HG03135 (cell line): ENCODE data around the gene PTGIR.

Source experiments
- ATAC-seq: cut with Tn5 transposase; IDR thresholded peaks from one replicate; pipeline ENCODE4 v1.9.1; 2021; ENCODE audit warnings: mild to moderate bottlenecking, moderate library complexity; ENCODE audit not compliant: unreplicated experiment

PTGIR gene

DNA sequence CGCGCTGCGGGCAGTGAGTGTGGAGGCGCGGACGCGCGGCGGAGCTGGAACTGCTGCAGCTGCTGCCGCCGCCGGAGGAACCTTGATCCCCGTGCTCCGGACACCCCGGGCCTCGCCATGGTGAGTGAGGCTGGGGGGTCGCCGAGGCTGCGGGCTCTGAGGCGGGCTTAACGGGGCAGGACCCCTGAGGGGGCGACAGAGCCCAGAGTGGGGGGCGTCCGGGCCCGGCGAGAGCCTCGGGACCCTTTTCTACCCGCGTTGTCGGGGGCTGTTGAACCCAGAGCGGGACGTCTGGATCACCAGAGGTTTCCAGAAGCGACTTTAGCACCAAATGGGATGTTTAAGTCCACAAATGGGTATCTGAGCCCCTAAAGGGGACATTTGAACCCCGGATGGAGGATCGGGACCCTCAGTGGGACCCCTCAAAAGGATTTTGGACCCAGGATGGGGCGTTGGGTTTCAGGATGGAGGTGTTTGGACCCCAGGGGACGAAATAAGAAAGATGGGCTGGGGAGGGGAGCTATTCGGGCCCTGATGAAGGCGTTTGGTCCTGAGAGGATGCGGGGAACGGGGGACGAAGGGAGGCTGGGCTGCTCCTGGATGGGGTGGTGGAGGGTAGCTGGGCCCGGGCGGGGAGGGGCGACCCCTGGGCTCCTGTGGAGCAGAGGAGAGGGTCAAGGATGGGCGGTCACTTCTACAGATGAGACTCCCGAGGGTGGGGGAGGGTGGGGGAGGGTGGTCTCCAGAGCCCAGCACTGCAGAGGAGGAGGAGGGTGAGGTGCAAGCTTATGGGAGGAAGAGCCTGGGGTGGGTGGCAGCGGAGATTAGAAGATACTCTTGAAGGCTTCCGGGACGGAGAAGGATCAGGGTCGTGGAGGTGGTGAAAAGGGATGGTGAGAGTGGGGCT is 23.3 kb downstream of the PTGIR start, which contains the start of gene CALM3:
Gene CALM3 (plus strand): TSS at position 13 of the 907 bp plus-strand sequence. CDS start 105 bp downstream, at position 118.
- ATAC-seq, result no peak

DNA sequence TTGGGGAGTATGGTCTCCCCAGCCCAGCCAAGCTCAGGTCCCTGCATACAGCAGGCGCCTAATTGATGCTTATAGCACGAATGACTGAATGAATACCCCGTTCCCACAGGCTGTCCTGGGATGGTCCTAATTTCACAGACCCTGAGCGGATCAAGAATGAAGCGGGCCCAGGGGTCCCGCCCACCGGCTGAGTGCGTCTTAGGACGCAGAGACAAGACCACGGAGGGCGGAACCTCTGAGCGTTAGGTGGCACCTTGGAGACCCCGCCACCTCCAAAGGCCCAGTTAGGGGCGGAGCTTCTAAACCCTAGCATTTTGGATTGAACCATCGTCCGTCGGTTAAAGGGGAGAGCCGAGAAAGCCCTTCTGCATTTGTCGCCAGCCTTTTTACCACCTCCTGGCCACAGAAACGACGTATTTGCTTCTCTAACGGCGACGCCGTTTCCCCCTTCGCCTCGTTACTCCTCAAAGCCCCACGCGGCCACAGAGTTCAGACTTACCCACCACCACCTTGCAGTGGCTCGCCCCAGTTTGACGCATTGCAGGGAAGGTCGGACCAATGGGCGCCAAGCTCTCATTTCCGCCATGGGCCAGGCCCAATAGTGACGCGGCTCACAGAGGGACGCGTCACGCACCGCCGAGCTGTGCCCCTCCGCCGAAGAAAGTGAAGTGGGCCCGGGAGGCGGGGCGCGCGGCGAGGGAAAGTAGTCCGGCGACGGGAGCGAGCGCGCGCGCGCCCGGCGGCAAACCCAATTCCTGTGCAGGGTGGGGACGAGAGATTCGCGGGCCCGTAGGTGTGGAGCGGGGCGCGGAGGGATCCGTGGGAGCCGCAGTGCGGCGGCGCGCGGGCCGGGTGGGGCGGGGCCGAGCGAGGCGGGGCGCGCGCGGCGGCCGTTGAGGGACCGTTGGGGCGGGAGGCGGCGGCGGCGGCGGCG is 24.2 kb downstream of the PTGIR start:
- peak; percentile 65 for ATAC-seq

DNA sequence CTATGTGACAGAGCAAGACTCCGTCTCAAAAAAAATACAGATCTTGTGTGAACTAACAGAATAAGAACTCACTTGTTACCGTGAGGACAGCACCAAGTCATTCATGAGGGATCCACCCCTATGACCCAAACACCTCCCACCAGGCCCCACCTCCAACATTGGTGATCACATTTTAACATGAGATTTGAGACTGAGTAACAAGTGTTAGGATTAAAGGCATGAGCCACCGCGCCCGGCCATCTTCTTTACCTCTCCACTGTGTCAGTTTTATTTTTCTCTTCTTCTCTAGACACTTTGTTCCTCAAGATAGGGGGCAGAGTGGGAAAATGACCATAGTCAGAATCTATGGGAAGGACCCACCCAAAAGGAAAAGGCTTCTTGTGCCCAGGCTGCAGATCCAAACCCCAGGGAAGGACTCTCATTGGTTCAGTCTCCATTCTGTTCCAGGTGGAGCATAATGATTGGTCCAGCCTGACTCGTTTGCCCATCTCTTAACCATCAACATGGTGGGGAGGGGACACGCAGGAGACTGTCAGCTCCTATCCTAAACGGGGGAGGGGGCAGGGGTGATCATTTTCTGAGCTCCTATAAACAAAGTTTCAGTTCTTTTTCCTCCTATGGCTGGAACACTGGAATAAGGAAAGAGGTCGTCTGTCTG is 25.0 kb downstream of the PTGIR start:
- no peak for ATAC-seq

DNA sequence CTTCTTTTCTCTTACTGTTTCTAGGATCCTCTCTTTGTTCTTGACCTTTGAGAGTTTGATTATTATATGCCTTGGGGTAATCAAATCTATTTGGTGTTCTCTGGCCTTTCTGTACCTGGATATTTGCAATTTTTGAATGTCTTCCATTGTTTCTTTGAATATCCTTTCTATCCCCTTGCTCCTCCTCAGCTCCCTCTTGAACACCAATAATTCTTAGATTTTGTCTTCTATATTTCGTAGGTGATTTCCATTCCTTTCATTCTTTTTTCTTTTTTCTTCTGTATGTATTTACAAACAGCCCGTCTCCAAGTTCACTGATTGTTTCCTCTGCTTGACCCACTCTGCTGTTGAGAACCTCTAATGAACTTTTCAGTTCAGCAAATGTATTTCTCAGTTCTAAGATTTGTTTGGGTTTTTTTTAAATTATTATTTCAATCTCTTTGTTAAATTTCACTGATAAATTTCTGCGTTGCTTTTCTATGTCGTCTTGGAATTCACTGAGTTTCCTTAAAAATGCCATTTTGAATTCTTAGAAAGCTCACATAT is 26.4 kb downstream of the PTGIR start:
- ATAC-seq, result no peak

DNA sequence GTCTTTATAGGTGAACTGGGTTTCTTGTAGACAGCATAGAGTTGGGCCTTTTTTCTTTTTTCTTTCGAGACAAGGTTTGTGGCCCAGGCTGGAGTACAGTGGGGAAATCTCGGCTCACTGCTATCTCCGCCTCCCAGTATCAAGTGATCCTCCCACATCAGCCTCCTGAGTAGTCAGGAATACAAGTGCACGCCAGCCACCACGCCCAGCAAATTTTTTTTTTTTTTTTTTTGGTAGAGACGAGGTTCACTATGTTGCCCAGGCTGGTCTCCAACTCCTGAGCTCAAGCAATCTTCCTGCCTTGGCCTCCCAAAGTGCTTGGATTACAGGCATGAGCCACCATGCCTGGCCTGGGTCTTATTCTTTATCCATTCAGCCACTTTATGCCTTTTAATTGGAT is 28.9 kb downstream of the PTGIR start:
- no peak for ATAC-seq

DNA sequence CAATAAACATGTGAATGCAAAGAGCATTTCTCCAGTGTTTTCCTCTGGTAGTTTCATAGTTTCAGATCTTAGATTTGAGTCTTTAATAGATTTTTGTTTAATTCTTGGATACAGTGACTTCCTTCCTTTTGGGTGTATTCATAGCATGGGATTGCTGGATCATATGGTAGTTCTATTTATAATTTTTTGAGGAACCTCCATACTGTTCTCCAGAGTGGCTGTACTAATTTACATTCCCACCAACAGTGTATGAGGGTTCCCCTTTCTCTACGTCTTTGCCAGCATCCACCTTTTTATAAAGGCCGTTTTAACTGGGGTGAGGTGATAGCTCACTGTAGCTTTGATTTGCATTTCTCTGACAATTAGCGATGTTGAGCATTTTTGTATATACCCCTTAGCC is 33.0 kb downstream of the PTGIR start:
- ATAC-seq, result no peak

DNA sequence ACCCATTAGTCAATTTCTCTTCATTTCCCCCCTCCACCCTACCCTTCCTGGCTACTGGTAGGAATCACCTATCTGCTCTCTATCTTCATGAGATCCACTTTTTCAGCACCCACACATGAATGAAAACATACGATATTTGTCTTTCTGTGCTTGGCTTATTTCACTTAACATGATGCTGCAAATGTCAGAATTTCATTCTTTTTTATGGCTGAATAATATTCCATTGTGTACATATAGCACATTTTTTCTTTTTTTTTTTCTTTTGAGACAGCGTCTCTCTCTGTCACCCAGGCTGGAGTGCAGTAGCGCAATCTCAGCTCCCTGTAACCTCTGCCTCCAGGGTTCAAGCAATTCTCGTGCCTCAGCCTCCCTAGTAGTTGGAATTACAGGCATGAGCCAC is 33.6 kb downstream of the PTGIR start:
- ATAC-seq, result no peak

DNA sequence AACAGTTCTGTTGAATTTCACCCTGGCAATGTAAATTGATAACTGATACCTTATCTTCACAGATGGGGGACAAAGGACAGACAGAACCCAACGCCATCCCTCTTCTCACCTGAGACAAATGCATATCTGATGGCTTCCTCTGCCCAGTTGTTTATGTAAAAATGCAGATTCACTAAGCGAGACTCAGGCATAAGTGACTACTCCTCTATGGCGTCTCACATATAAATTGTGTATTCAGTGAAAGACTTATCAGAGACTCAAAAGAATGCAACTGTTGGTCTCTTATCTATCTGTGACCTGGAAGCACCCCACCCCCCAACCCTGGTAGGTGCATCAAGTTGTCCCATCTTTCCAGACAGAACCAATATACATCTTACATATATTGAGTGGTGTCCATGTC is 37.0 kb downstream of the PTGIR start:
- no peak for ATAC-seq

DNA sequence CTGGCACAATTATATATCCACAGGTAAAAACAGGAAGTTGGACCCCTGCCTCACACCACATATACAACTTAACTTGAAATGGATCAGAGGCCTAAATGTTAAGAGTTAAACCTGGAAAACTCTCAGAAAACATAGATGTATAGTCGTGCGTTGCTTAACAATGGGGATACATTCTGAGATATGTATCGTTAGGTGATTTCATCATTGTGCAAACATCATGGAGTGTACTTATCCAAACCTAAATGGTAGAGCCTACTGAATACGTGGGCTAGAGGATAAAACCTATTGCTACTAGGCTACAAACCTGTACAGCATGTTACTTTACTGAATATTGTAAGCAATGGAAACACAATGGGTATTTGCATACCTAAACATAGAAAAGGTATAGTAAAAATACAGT is 38.6 kb downstream of the PTGIR start:
- ATAC-seq, result no peak

DNA sequence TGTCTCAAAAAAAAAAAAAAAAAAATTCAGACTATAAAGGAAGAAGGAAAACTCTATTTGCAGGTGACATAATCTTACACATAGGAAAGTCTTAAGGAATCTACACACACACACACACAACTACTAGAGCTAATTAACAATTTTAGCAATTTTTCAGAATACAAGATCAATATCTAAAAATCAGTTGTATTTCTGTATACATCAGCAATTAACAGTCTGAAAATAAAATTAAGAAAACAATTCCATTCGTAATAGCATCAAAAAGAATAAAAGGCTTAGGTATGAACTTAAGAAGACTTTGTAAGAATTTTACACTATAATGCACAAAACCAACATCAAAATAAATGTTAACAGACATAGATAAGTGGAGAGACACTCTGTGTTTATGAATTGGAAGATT is 39.4 kb downstream of the PTGIR start:
- ATAC-seq, result no peak

DNA sequence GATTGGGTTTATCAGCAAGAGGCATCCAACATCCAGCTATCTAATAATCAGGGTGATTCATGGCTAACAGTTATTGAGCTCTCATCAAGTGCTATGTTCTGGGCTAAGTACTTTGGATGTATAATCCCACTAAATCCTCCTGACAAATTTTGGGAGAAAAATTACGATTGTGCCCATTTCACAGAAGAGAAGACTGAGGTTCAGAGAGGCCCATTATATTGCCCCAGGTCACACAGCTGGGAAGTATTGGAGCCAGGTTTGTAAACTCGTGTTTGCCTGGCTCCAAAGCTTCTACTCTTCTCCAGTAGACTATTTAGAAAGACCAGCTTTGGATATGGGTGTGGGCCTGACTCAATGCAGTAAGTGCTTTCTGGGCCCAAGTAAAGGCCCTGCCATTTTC is 44.6 kb downstream of the PTGIR start:
- ATAC-seq, result no peak

DNA sequence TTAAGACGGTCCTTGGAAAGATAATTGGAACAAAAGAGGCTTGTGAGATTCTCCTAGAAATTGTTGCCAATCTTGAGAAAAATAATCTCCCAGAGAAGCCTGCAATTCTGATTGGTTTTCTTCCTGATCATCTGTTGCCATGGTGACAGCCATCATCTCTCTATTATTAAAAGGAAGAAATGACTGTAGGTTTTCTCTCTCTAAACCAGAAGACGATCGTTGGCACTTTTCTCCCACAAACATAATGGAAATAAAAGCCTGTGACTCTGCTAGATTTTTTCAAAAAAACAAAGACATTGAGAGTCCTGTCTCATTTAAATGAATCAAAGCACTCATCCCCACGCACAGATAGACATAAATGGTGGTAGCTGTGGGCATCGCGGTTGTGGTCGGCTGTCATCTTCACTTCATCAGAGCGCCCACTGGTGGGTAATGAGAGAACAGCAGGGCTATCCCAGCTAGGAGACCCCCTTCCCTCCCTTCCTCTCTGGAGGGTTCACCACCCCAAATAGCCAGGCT is 45.5 kb downstream of the PTGIR start:
- ATAC-seq, result no peak

DNA sequence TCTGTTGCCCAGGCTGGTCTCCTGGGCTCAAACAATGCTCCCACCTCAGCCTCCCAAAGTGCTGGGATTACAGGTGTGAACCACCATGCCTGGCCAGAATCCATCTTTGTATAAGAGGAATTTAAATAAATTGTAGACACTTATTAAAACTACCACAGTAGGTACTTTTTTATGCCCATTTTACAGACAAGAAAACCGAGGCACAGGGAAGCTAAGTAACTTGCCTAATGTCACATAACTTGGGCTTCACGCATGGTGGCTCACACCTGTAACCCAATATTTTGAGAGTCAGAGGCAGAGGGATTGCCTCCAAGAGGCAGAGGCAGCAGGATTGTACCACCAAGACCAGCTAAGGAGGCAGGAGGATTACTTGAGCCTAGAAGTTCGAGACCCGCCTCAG is 46.4 kb downstream of the PTGIR start:
- ATAC-seq, result no peak

DNA sequence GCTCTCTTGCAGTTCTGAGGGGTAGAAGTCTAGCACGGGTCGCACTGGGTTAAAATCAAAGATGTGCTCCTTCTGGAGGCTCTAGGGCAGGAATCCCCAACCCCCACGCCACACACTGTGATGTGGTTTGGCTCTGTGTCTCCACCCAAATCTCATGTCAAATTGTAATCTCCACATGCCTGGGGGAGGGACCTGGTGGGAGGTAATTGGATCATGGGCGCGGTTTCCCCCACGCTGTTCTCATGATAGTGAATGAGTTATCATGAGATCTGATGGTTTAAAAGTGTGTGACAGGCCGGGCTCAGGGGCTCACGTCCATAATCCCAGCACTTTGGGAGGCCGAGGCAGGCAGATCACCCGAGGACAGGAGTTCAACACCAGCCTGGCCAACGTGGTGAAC is 50.4 kb downstream of the PTGIR start:
- ATAC-seq, result no peak

DNA sequence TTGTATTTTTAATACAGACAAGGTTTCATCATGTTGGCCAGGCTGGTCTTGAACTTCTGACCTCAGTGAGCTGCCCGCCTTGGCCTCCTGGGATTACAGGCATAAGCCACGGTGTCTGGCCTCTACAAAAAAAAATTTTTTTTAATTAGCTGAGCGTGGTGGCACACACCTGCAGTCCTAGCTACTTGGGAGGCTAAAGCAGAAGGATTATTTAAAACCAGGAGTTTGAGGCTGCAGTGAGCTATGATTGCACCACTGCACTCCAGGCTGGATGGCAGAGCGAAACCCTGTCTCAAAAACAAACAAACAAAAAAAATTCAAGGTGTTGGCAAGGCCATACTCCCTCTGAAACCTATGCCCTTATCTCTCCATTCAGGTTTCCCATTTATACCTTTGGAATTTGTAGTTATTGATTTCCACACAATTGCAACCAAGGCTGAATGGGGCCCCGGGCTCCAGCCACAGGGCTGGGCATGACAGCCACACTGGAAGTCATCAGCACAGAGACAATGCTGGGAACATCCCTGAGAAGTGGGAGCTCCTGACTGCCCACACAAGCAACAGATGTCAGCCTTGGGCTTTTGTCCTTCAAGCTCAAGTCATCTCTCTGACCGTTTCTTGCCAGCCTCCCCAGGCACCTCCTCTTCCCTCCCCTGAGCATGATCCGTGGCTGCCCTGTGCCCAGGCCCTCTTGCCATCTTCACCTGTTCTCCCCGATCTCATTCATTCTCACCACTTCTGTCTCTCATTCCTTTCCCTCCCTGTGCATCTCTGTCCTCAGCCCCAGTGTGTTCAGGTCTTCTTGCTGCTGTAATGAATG is 51.0 kb downstream of the PTGIR start:
- ATAC-seq, result no peak

DNA sequence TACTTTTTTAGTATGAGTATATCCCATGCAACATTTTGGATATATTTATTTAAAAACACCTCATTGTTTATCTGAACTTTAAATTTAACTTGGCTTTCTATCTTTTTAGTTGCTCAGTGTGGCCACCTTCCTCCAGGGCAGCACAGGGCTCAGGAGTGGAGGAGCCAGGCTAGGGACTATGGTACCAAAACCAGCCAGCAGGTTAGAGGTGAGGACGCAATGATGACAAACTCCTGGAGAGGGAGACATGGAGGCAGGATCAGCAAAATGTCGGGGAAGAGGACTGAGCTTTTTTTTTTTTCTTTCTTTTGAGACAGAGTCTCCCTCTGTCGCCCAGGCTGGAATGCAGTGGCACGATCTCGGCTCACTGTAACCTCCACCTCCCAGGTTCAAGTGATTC is 53.4 kb downstream of the PTGIR start:
- ATAC-seq, result no peak
